Astrocyte (in vitro differentiated cells and primary cell): Measurements from ENCODE around the gene NOS1AP.

Experiments used
- EZH2 ChIP-seq: IDR thresholded peaks from 2 replicates; pipeline ENCODE4 v1.6.1; 2012; ENCODE audit warnings: mild to moderate bottlenecking, low read length, inconsistent platforms; ENCODE audit not compliant: insufficient read depth
- TF ChIP-seq, protein P1 (sequence below): IDR thresholded peaks from 2 replicates; pipeline ENCODE4 v1.5.1; 2011; ENCODE audit warnings: low read depth, mild to moderate bottlenecking, inconsistent platforms, low read length, moderate library complexity; ENCODE audit not compliant: insufficient read depth

DNA sequence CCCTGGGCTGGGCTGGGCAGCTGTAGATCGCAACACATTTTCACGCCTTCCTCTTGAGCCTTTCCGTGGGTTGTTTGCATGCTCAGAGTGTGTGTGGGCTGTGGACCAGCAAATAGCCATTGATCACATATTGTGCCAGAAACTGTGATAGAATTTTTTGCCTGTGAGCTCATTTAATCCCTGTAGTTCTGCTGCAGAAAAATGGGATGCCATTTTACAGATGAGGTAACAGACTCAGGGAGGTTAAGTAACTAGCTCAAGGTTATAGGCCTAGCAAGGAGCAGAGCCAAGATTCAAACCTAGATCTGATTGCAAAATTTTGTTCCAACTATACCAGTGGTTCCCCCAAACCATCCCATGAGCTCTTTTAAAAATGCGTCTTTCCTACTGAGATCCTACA, 296.7 kb downstream of the NOS1AP start:
- TF ChIP-seq, protein P1, sequence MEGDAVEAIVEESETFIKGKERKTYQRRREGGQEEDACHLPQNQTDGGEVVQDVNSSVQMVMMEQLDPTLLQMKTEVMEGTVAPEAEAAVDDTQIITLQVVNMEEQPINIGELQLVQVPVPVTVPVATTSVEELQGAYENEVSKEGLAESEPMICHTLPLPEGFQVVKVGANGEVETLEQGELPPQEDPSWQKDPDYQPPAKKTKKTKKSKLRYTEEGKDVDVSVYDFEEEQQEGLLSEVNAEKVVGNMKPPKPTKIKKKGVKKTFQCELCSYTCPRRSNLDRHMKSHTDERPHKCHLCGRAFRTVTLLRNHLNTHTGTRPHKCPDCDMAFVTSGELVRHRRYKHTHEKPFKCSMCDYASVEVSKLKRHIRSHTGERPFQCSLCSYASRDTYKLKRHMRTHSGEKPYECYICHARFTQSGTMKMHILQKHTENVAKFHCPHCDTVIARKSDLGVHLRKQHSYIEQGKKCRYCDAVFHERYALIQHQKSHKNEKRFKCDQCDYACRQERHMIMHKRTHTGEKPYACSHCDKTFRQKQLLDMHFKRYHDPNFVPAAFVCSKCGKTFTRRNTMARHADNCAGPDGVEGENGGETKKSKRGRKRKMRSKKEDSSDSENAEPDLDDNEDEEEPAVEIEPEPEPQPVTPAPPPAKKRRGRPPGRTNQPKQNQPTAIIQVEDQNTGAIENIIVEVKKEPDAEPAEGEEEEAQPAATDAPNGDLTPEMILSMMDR, result no peak
- no peak for TF ChIP-seq EZH2
